Measurements from ENCODE around the gene TCF20.

TCF20 gene

GRCh38 chr22:42284202-42284591, 13.7 kb upstream of the TCF20 start:
- DNase-seq (ENCODE audit: low read depth in 1 of 2, low spot score in 1 of 2) = no peak
- no peak for TF ChIP-seq JUND (IDR thresholded peaks at IDR 0.05; ENCODE audit: low read depth)
- in situ Hi-C loops (cut with HindIII; ENCODE audit: low pct_unique_long_range_greater_than_20kb, low sequenced_read_pairs) = no loop called here

- DNase-seq (ENCODE audit: low read depth in 1 of 2, low spot score in 1 of 2) = no peak
- no peak for TF ChIP-seq JUND (IDR thresholded peaks at IDR 0.05; ENCODE audit: low read depth)
- in situ Hi-C loops (cut with HindIII; ENCODE audit: low pct_unique_long_range_greater_than_20kb, low sequenced_read_pairs) = no loop called here
Measured at GRCh38 chr22:42283278-42284201, 13.1 kb upstream of the TCF20 start.

GRCh38 chr22:42282943-42283277, 12.5 kb upstream of the TCF20 start:
- TF ChIP-seq JUND (IDR thresholded peaks at IDR 0.05; ENCODE audit: low read depth) = no peak
- in situ Hi-C loops (cut with HindIII; ENCODE audit: low pct_unique_long_range_greater_than_20kb, low sequenced_read_pairs) = no loop called here
- no peak for DNase-seq (ENCODE audit: low read depth in 1 of 2, low spot score in 1 of 2)

- TF ChIP-seq JUND (IDR thresholded peaks at IDR 0.05; ENCODE audit: low read depth) = no peak
- in situ Hi-C loops (cut with HindIII; ENCODE audit: low pct_unique_long_range_greater_than_20kb, low sequenced_read_pairs) = no loop called here
- no peak for DNase-seq (ENCODE audit: low read depth in 1 of 2, low spot score in 1 of 2)
Measured at GRCh38 chr22:42282252-42282942, 11.9 kb upstream of the TCF20 start.

- DNase-seq (ENCODE audit: low read depth in 1 of 2, low spot score in 1 of 2) = no peak
- no peak for TF ChIP-seq JUND (IDR thresholded peaks at IDR 0.05; ENCODE audit: low read depth)
- in situ Hi-C loops (cut with HindIII; ENCODE audit: low pct_unique_long_range_greater_than_20kb, low sequenced_read_pairs) = no loop called here
Measured at GRCh38 chr22:42281706-42282251, 11.3 kb upstream of the TCF20 start.

- in situ Hi-C loops (cut with HindIII; ENCODE audit: low pct_unique_long_range_greater_than_20kb, low sequenced_read_pairs) = no loop called here
- no peak for DNase-seq (ENCODE audit: low read depth in 1 of 2, low spot score in 1 of 2)
- no peak for TF ChIP-seq JUND (IDR thresholded peaks at IDR 0.05; ENCODE audit: low read depth)
Measured at GRCh38 chr22:42281284-42281683, 10.8 kb upstream of the TCF20 start.

- DNase-seq (ENCODE audit: low read depth in 1 of 2, low spot score in 1 of 2) = no peak
- in situ Hi-C loops (cut with HindIII; ENCODE audit: low pct_unique_long_range_greater_than_20kb, low sequenced_read_pairs) = no loop called here
- TF ChIP-seq JUND (IDR thresholded peaks at IDR 0.05; ENCODE audit: low read depth) = no peak
Measured at GRCh38 chr22:42280836-42281235, 10.4 kb upstream of the TCF20 start.

- no peak for DNase-seq (ENCODE audit: low read depth in 1 of 2, low spot score in 1 of 2)
- in situ Hi-C loops (cut with HindIII; ENCODE audit: low pct_unique_long_range_greater_than_20kb, low sequenced_read_pairs) = no loop called here
- TF ChIP-seq JUND (IDR thresholded peaks at IDR 0.05; ENCODE audit: low read depth) = no peak
Measured at GRCh38 chr22:42280140-42280539, 9.7 kb upstream of the TCF20 start.

- in situ Hi-C loops (cut with HindIII; ENCODE audit: low pct_unique_long_range_greater_than_20kb, low sequenced_read_pairs) = no loop called here
- no peak for DNase-seq (ENCODE audit: low read depth in 1 of 2, low spot score in 1 of 2)
- no peak for TF ChIP-seq JUND (IDR thresholded peaks at IDR 0.05; ENCODE audit: low read depth)
Measured at GRCh38 chr22:42279425-42280020, 9.1 kb upstream of the TCF20 start.

GRCh38 chr22:42277988-42278776, 7.7 kb upstream of the TCF20 start:
- peak; percentile 36 to 48 for DNase-seq (ENCODE audit: low read depth in 1 of 2, low spot score in 1 of 2)
- in situ Hi-C loops (cut with HindIII; ENCODE audit: low pct_unique_long_range_greater_than_20kb, low sequenced_read_pairs) = no loop called here
- no peak for TF ChIP-seq JUND (IDR thresholded peaks at IDR 0.05; ENCODE audit: low read depth)

GRCh38 chr22:42277232-42277753, 6.8 kb upstream of the TCF20 start:
- TF ChIP-seq JUND (IDR thresholded peaks at IDR 0.05; ENCODE audit: low read depth) = no peak
- in situ Hi-C loops (cut with HindIII; ENCODE audit: low pct_unique_long_range_greater_than_20kb, low sequenced_read_pairs) = no loop called here
- DNase-seq (ENCODE audit: low read depth in 1 of 2, low spot score in 1 of 2) = no peak

- in situ Hi-C loops (cut with HindIII; ENCODE audit: low pct_unique_long_range_greater_than_20kb, low sequenced_read_pairs) = no loop called here
- DNase-seq (ENCODE audit: low read depth in 1 of 2, low spot score in 1 of 2) = no peak
- TF ChIP-seq JUND (IDR thresholded peaks at IDR 0.05; ENCODE audit: low read depth) = no peak
Measured at GRCh38 chr22:42275970-42276369, 5.5 kb upstream of the TCF20 start.
